Panc1 (cell line): ENCODE data around the gene LAMC2. TPM values are rescaled to one million over a fixed set of nuclear protein-coding genes. Genes with fewer than 3 reads are reported as not detected.

Experiments
- ATAC-seq: fragments of 200-7000 bp; cut with Tn5 transposase; 2 replicates; pipeline ENCODE4 v1.9.1; 2020; ENCODE audit warnings: mild to moderate bottlenecking, moderate library complexity
- BruUV-seq: library from RNA; stranded (reverse); fragments of 400-500 nt; replicated peaks from 2 replicates; lab custom pipeline; 2021; lab: Mats Ljungman, UMichigan
- CTCF ChIA-PET: fragments of 300-600 bp; sonication (Branson Sonifier 250); formaldehyde crosslinking; loops from one replicate; lab custom pipeline; 2022; ENCODE audit warnings: antibody characterized with exemption; lab: Charles Lee
- POLR2A ChIA-PET: fragments of 300-600 bp; sonication (Branson Sonifier 250); formaldehyde crosslinking; loops from one replicate; lab custom pipeline; 2022; ENCODE audit warnings: antibody characterized with exemption; lab: Charles Lee
- DNase-seq: peaks from one replicate; pipeline ENCODE4 v3.0.0-alpha.2; 2010; ENCODE audit warnings: low read depth, low spot score
- H3K27ac ChIP-seq: 2 replicates; pipeline ENCODE4 v1.5.1; 2011; ENCODE audit warnings: mild to moderate bottlenecking, low read length, inconsistent platforms
- H3K27me3 ChIP-seq: fragments of 200-500 bp; sonication (Bioruptor generic); 2 replicates; pipeline ENCODE4 v1.6.0; 2014; ENCODE audit warnings: low read length, inconsistent platforms; ENCODE audit not compliant: control insufficient read depth, insufficient read depth
- H3K36me3 ChIP-seq: fragments of 200-500 bp; sonication (Bioruptor generic); 2 replicates; pipeline ENCODE4 v1.5.1; 2014; ENCODE audit warnings: inconsistent platforms, mild to moderate bottlenecking, low read length, moderate library complexity; ENCODE audit not compliant: control insufficient read depth, insufficient read depth
- H3K4me1 ChIP-seq: 2 replicates; pipeline ENCODE4 v1.5.1; 2011; ENCODE audit warnings: inconsistent platforms, mild to moderate bottlenecking, low read length, moderate library complexity; ENCODE audit not compliant: control insufficient read depth, insufficient read depth
- H3K4me3 ChIP-seq, 2 experiments: 2 replicates each; pipeline ENCODE4 v1.5.1; 2011 to 2012; ENCODE audit warnings: low read depth in 2 of 2, low read length in 2 of 2, mild to moderate bottlenecking in 2 of 2, inconsistent platforms in 1 of 2, moderate library complexity in 1 of 2
- H3K9me3 ChIP-seq: fragments of 200-500 bp; sonication (Bioruptor generic); 2 replicates; pipeline ENCODE4 v1.5.1; 2014; ENCODE audit warnings: low read depth, mild to moderate bottlenecking, inconsistent platforms, low read length, moderate library complexity; ENCODE audit not compliant: control insufficient read depth, insufficient read depth
- CTCF ChIP-seq: fragments of 450-650 bp; IDR thresholded peaks from 2 replicates; pipeline ENCODE4 v1.5.1; 2017; ENCODE audit warnings: mild to moderate bottlenecking
- POLR2AphosphoS5 ChIP-seq: IDR thresholded peaks from 2 replicates; pipeline ENCODE4 v1.6.1; 2012; ENCODE audit warnings: mild to moderate bottlenecking, low read depth, low read length, moderate library complexity
- SIN3A ChIP-seq: IDR thresholded peaks from 2 replicates; pipeline ENCODE4 v1.6.1; 2012; ENCODE audit warnings: low read depth, mild to moderate bottlenecking, low read length, moderate library complexity, borderline replicate concordance; ENCODE audit not compliant: insufficient read depth
- TCF7L2 ChIP-seq: IDR thresholded peaks from 2 replicates; pipeline ENCODE4 v1.6.1; 2011; ENCODE audit warnings: mild to moderate bottlenecking, low read depth, low read length, inconsistent platforms
- in situ Hi-C: cut with HindIII; loops from 2 replicates; pipeline ENCODE4 v1.10.0; 2016; ENCODE audit warnings: low sequenced_read_pairs, low pct_unique_long_range_greater_than_20kb
- intact Hi-C: fragments of 100-400 bp; cut with micrococcal nuclease; formaldehyde crosslinking; loops from one replicate; pipeline ENCODE4 v1.10.0; 2022; ENCODE audit not compliant: unreplicated experiment
- total RNA-seq: library from RNA; stranded (reverse); gene quantifications from one replicate; pipeline ENCODE4 v1.2.1, GENCODE V29; 2021; ENCODE audit not compliant: unreplicated experiment
- TF ChIP-seq, protein P1 (sequence below), 2 experiments: IDR thresholded peaks; 2 replicates each; pipeline ENCODE4 v1.6.1; 2011 to 2012; ENCODE audit warnings: low read depth in 2 of 2, control low read depth in 1 of 2, low read length in 1 of 2, mild to moderate bottlenecking in 1 of 2, moderate library complexity in 1 of 2; ENCODE audit not compliant: insufficient read depth in 1 of 2

Gene LAMC2
- total RNA-seq, 1 experiment from 2014 or later = 8.3 TPM

- Histone ChIP-seq H3K4me3 (no peak overlapping the region), H3K4me1 (no peaks in the 10 kb centered on the region), H3K27ac (no peak overlapping the region), H3K9me3 (no peaks in the 10 kb centered on the region), H3K36me3 (no peaks in the 10 kb centered on the region), H3K27me3 (no peaks in the 10 kb centered on the region)
- CTCF ChIA-PET = no interaction called here
- ATAC-seq = peak; percentile 60; the same call in 1 of the 2 replicates
- TF ChIP-seq, protein P1, sequence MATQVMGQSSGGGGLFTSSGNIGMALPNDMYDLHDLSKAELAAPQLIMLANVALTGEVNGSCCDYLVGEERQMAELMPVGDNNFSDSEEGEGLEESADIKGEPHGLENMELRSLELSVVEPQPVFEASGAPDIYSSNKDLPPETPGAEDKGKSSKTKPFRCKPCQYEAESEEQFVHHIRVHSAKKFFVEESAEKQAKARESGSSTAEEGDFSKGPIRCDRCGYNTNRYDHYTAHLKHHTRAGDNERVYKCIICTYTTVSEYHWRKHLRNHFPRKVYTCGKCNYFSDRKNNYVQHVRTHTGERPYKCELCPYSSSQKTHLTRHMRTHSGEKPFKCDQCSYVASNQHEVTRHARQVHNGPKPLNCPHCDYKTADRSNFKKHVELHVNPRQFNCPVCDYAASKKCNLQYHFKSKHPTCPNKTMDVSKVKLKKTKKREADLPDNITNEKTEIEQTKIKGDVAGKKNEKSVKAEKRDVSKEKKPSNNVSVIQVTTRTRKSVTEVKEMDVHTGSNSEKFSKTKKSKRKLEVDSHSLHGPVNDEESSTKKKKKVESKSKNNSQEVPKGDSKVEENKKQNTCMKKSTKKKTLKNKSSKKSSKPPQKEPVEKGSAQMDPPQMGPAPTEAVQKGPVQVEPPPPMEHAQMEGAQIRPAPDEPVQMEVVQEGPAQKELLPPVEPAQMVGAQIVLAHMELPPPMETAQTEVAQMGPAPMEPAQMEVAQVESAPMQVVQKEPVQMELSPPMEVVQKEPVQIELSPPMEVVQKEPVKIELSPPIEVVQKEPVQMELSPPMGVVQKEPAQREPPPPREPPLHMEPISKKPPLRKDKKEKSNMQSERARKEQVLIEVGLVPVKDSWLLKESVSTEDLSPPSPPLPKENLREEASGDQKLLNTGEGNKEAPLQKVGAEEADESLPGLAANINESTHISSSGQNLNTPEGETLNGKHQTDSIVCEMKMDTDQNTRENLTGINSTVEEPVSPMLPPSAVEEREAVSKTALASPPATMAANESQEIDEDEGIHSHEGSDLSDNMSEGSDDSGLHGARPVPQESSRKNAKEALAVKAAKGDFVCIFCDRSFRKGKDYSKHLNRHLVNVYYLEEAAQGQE (IDR thresholded peaks at IDR 0.05; ENCODE audit: insufficient read depth in 1 of 2, low read depth in 2 of 2, low read length in 1 of 2) = no peak
- TF ChIP-seq CTCF = no peak
- TF ChIP-seq SIN3A = no peak
- POLR2A ChIA-PET = no interaction called here
- BruUV-seq = no TSS peak
- in situ Hi-C loops = no loop called here
- peak; percentile 64 for DNase-seq
- intact Hi-C loops = no loop called here
These were observed 23.6 kb downstream of the LAMC2 start for GRCh38 chr1:183209533-183210158.

GRCh38 chr1:183210681-183211080, 24.6 kb downstream of the LAMC2 start:
- no peaks in the 10 kb centered on the region for H3K9me3 ChIP-seq
- H3K27me3 ChIP-seq = no peaks in the 10 kb centered on the region
- BruUV-seq = no TSS peak
- no peak overlapping the region for H3K4me3 ChIP-seq
- POLR2A ChIA-PET = no interaction called here
- DNase-seq (no peak), ATAC-seq (no peak)
- in situ Hi-C loops = no loop called here
- no peaks in the 10 kb centered on the region for H3K4me1 ChIP-seq
- intact Hi-C loops = no loop called here
- H3K36me3 ChIP-seq = no peaks in the 10 kb centered on the region
- TF ChIP-seq TCF7L2 (no peak), POLR2AphosphoS5 (no peak), SIN3A (no peak), CTCF (no peak)
- TF ChIP-seq, protein P1 (IDR thresholded peaks at IDR 0.05; ENCODE audit: insufficient read depth in 1 of 2, low read depth in 2 of 2, low read length in 1 of 2) = no peak
- CTCF ChIA-PET = interaction anchor here (0.6 kb wide), 1 partner anchor 18 kb away, joined by 3 read pairs; no protein-coding TSS in a partner anchor
- H3K27ac ChIP-seq = no peak overlapping the region
